ENCODE results near the gene DNAJA3. TPM values are rescaled to one million over a fixed set of nuclear protein-coding genes. Genes with fewer than 3 reads are reported as not detected.
A peak's percentile ranks its signal among the peaks of the same experiment; 100 is the strongest.

The DNAJA3 gene
- total and polyA plus RNA-seq, 7 donors = 68.0 to 110 (median 81.9) TPM

DNA sequence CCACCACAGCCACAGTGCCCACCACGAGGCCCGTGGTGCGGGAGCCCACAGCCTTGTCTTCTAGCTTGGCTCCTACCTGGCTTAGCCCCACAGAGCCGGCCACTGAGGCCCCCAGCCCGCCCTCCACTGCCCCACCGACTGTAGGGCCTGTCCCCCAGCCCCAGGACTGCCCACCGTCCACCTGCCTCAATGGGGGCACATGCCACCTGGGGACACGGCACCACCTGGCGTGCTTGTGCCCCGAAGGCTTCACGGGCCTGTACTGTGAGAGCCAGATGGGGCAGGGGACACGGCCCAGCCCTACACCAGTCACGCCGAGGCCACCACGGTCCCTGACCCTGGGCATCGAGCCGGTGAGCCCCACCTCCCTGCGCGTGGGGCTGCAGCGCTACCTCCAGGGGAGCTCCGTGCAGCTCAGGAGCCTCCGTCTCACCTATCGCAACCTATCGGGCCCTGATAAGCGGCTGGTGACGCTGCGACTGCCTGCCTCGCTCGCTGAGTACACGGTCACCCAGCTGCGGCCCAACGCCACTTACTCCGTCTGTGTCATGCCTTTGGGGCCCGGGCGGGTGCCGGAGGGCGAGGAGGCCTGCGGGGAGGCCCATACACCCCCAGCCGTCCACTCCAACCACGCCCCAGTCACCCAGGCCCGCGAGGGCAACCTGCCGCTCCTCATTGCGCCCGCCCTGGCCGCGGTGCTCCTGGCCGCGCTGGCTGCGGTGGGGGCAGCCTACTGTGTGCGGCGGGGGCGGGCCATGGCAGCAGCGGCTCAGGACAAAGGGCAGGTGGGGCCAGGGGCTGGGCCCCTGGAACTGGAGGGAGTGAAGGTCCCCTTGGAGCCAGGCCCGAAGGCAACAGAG lies 43.5 kb upstream of the DNAJA3 start:
- 81 to 85% (median 85%) methylated on average over 51 to 55 of the region's 55 CpGs for whole genome bisulfite sequencing, 3 donors
- peaks cover 22% of the 10 kb centered on the region for H3K4me1 ChIP-seq
- no peaks in the 10 kb centered on the region for H3K36me3 ChIP-seq (ENCODE audit: insufficient read depth in 1 of 2, low read depth in 1 of 2)
- DNase-seq = peak in 1 of 2 donors; percentile 17
- TF ChIP-seq, protein P1, sequence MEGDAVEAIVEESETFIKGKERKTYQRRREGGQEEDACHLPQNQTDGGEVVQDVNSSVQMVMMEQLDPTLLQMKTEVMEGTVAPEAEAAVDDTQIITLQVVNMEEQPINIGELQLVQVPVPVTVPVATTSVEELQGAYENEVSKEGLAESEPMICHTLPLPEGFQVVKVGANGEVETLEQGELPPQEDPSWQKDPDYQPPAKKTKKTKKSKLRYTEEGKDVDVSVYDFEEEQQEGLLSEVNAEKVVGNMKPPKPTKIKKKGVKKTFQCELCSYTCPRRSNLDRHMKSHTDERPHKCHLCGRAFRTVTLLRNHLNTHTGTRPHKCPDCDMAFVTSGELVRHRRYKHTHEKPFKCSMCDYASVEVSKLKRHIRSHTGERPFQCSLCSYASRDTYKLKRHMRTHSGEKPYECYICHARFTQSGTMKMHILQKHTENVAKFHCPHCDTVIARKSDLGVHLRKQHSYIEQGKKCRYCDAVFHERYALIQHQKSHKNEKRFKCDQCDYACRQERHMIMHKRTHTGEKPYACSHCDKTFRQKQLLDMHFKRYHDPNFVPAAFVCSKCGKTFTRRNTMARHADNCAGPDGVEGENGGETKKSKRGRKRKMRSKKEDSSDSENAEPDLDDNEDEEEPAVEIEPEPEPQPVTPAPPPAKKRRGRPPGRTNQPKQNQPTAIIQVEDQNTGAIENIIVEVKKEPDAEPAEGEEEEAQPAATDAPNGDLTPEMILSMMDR (IDR thresholded peaks at IDR 0.05) = no peak
- peak overlapping the region; percentile 68 for H3K27ac ChIP-seq
- no peak for ATAC-seq
- no peaks in the 10 kb centered on the region for H3K27me3 ChIP-seq (ENCODE audit: insufficient read depth in 3 of 3, low read length in 2 of 3)
- intact Hi-C loops (cut with DNase I) = no loop called here
- H3K4me3 ChIP-seq = peak overlapping the region; percentile 7
- H3K9me3 ChIP-seq = no peaks in the 10 kb centered on the region

DNA sequence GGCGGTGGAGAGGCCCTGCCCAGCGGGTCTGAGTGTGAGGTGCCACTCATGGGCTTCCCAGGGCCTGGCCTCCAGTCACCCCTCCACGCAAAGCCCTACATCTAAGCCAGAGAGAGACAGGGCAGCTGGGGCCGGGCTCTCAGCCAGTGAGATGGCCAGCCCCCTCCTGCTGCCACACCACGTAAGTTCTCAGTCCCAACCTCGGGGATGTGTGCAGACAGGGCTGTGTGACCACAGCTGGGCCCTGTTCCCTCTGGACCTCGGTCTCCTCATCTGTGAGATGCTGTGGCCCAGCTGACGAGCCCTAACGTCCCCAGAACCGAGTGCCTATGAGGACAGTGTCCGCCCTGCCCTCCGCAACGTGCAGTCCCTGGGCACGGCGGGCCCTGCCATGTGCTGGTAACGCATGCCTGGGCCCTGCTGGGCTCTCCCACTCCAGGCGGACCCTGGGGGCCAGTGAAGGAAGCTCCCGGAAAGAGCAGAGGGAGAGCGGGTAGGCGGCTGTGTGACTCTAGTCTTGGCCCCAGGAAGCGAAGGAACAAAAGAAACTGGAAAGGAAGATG lies 42.8 kb upstream of the DNAJA3 start:
- intact Hi-C loops (cut with DNase I) = no loop called here
- H3K9me3 ChIP-seq = no peaks in the 10 kb centered on the region
- H3K36me3 ChIP-seq (ENCODE audit: insufficient read depth in 1 of 2, low read depth in 1 of 2) = no peaks in the 10 kb centered on the region
- H3K4me3 ChIP-seq = no peak overlapping the region
- DNase-seq (no peak), ATAC-seq (no peak)
- WGBS, 3 donors = 78 to 83% (median 81%) methylated on average over 19 to 21 of the region's 21 CpGs
- H3K27ac ChIP-seq = no peak overlapping the region
- no peaks in the 10 kb centered on the region for H3K27me3 ChIP-seq (ENCODE audit: insufficient read depth in 3 of 3, low read length in 2 of 3)
- H3K4me1 ChIP-seq = peaks cover 15% of the 10 kb centered on the region
- TF ChIP-seq, protein P1 (IDR thresholded peaks at IDR 0.05) = no peak

DNA sequence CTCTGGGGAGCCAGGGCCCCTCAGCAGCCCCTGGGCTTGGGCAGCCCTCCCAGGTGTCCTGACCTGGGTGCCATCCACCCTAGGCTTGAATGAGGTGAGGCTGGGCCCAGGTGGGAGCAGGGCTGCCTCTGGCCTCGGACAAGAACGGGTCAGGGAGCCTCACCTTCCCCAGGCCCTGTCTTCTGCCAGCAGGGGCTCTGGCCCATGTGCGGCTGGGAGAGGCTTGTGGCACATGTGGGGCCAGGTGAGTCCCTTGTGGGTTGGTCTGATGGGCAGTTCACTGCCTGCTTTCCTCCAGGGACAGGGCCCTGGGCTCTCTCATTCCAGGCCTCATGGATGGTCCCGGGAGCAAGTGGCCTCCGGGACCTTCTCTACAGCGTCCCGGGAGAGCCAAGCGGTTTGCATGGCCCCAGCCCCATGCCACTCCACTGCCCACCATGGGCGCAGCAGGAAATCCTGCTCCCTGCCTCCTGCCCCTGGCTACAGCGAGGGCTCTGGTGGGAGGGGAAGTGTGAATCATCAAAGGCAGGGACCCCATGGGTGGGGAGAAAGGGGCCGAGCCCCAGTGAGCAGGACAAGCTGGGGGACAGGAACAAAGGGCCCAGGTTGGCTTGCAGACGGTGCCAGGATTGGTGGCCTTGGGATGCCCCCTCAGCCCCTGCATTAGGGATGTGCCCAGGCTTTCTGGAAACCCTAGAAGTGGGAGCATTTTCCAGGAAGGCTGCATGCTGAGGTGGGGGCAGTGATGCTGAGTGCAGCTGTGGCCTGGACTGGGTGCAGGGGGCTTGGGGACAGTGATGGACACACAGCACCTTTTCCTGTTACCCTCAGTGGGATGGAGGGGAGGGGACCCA lies 41.9 kb upstream of the DNAJA3 start:
- no peak overlapping the region for H3K27ac ChIP-seq
- H3K36me3 ChIP-seq (ENCODE audit: insufficient read depth in 1 of 2, low read depth in 1 of 2) = no peaks in the 10 kb centered on the region
- intact Hi-C loops (cut with DNase I) = no loop called here
- H3K27me3 ChIP-seq (ENCODE audit: insufficient read depth in 3 of 3, low read length in 2 of 3) = no peaks in the 10 kb centered on the region
- no peak for DNase-seq
- ATAC-seq = no peak
- WGBS, 3 donors = 92 to 94% (median 93%) methylated on average over 10 to 12 of the region's 12 CpGs
- TF ChIP-seq, protein P1 (IDR thresholded peaks at IDR 0.05) = no peak
- H3K9me3 ChIP-seq = no peaks in the 10 kb centered on the region
- H3K4me3 ChIP-seq = no peak overlapping the region
- peaks cover 13% of the 10 kb centered on the region for H3K4me1 ChIP-seq

DNA sequence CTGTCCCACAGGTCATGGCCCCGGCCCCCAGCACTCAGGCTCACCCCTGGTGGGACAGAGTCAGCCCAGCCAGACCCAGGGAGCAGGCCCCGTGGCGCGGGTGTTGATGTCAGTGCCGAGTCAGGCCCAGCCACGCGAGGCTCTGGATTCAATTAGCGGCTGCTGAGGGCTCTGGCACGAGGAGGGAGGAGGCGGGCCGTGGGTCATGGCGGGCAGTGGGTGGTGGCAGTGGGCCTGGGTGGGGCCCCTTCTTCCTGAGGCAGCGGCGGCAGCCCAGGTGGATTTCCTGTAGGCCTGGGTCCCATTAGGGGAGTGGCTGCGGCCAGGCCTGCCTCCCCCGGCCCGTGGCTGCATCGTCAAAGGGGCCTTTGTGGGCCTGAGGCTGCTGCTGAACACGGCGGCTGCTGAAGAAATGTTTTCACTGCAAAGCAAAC lies 41.1 kb upstream of the DNAJA3 start:
- 73 to 83% (median 80%) methylated on average over 15 to 20 of the region's 20 CpGs for WGBS, 3 donors
- peaks cover 13% of the 10 kb centered on the region for H3K4me1 ChIP-seq
- no peak for ATAC-seq
- H3K9me3 ChIP-seq = no peaks in the 10 kb centered on the region
- TF ChIP-seq, protein P1 (IDR thresholded peaks at IDR 0.05) = no peak
- intact Hi-C loops (cut with DNase I) = no loop called here
- H3K36me3 ChIP-seq (ENCODE audit: insufficient read depth in 1 of 2, low read depth in 1 of 2) = no peaks in the 10 kb centered on the region
- H3K4me3 ChIP-seq = no peak overlapping the region
- DNase-seq = no peak
- no peaks in the 10 kb centered on the region for H3K27me3 ChIP-seq (ENCODE audit: insufficient read depth in 3 of 3, low read length in 2 of 3)
- H3K27ac ChIP-seq = no peak overlapping the region

Data from psoas muscle (tissue), 8 donors.